Coronary artery (tissue), 2 donors: ENCODE data around the gene C4A.

Source experiments
- DNase-seq: peaks from one replicate; pipeline ENCODE4 v3.0.0-alpha.2; 2017; ENCODE audit warnings: low spot score
- H3K27ac ChIP-seq, 2 donors: fragments of 200-600 bp; sonication (generic); one replicate each; pipeline ENCODE4 v1.5.1; 2016 to 2019
- H3K4me3 ChIP-seq: fragments of 200-600 bp; sonication (generic); 2 replicates; pipeline ENCODE4 v1.5.1; 2016; ENCODE audit warnings: mild to moderate bottlenecking, moderate library complexity
- TF ChIP-seq, protein P1 (sequence below): fragments of 200-600 bp; sonication (generic); IDR thresholded peaks from one replicate; pipeline ENCODE4 v1.5.1; 2019; ENCODE audit warnings: antibody characterized with exemption

Gene C4A

DNA sequence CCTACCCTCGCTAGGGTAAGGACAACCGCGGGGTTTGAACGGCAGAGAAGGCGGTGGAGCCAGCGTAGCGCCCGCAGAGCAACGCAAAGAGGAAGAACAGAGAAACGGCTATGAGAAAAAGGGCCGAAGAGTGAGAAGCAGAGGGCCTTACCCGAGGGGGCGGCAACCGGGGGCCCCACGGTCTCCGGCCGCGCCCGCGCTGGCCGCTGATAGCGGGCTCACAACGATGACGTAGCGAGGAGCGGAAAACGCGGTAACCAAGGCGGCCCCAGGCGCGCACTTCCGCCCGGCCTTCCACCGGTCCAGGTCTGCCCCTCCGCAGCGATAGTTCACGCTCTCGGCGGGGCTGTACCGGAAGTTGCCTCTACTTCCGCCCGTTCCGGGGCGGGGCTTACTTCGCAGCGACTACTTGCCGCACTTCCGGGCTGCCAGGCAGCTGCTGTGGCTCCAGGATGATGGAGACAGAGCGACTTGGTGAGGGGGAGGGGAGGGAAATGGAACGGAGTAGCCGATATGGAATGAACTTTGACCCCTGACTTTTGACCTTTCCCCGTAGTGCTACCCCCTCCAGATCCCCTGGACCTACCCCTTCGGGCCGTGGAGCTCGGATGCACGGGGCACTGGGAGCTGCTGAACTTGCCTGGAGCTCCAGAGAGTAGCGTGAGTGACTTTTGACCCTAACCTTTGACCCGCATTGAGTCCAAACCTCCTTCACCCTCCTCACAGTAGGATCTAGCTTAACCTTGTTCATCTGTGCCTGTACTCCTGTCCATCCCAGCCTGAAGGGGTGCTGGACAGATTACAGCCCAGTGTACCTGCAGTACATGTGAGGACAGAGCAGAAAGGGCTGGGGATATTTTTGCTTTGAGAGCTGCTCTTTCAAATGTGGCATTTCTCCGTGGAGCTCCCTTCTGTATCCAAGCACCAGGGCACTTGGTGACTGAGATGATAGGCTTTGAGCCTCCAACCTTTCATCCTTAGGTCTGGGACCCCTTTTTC is 22.8 kb upstream of the C4A start, which contains the start of the genes NELFE and SKIC2:
TSS of gene NELFE (minus strand) at position 231 of the 999 bp plus-strand sequence. CDS start 525 bp downstream, outside the sequence.
TSS of gene SKIC2 (plus strand) at position 435 of the 999 bp plus-strand sequence. CDS start at position 453, 18 bp downstream.
- DNase-seq = peak; percentile 99
- Histone ChIP-seq H3K4me3 (peak within 1 kb of the TSS; percentile 87), H3K27ac (peak within 1 kb of the TSS; percentile 89 to 93)
- TF ChIP-seq, protein P1, sequence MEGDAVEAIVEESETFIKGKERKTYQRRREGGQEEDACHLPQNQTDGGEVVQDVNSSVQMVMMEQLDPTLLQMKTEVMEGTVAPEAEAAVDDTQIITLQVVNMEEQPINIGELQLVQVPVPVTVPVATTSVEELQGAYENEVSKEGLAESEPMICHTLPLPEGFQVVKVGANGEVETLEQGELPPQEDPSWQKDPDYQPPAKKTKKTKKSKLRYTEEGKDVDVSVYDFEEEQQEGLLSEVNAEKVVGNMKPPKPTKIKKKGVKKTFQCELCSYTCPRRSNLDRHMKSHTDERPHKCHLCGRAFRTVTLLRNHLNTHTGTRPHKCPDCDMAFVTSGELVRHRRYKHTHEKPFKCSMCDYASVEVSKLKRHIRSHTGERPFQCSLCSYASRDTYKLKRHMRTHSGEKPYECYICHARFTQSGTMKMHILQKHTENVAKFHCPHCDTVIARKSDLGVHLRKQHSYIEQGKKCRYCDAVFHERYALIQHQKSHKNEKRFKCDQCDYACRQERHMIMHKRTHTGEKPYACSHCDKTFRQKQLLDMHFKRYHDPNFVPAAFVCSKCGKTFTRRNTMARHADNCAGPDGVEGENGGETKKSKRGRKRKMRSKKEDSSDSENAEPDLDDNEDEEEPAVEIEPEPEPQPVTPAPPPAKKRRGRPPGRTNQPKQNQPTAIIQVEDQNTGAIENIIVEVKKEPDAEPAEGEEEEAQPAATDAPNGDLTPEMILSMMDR = no peak

DNA sequence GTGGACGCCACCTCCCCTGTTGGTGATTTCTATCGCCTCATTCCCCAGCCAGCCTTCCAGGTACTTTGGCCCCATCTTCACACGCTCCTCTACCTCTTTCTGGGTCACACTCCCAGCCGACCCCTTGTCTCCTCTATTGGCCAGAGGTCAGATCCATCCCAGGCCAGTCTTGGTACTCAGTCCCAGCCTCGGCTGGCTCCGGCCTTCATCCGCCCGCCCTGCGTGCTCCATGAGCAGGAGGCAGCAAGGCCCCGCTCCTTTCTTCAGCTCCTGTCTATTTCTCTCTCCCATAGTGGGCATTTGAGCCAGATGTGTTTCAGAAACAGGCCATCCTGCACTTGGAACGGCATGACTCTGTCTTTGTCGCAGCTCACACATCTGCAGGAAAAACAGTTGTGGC is 20.2 kb upstream of the C4A start:
- Histone ChIP-seq H3K27ac (no peak overlapping the region), H3K4me3 (no peak overlapping the region)
- no peak for DNase-seq
- TF ChIP-seq, protein P1 = no peak

DNA sequence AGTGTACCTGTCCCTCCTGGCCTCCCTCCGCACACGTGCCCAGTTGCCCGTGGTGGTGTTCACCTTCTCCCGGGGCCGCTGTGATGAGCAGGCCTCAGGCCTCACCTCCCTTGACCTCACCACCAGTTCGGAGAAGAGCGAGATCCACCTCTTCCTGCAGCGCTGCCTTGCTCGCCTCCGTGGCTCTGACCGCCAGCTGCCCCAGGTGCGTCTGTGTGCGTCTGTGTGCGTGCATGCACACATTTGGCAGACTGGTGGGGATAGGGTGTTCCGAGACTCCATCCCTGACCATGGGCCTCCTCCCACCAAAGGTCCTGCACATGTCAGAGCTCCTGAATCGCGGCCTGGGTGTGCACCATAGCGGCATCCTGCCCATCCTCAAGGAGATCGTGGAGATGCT is 17.9 kb upstream of the C4A start:
- TF ChIP-seq, protein P1 = no peak
- Histone ChIP-seq H3K4me3 (no peak overlapping the region), H3K27ac (no peak overlapping the region)
- DNase-seq = no peak

DNA sequence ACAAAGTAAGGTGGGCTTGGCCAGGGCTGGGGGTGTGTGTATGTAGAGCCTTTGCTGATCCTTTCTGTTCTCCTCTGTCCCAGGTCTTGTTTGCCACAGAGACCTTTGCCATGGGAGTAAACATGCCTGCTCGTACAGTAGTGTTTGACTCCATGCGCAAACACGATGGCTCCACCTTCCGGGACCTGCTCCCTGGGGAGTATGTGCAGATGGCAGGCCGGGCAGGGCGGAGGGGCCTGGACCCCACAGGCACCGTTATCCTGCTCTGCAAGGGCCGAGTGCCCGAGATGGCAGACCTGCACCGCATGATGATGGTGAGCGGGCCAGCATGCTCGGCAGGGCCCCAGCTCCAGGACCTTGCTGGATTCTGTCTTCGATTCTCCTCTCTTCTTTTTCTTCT is 16.2 kb upstream of the C4A start:
- no peak for DNase-seq
- no peak overlapping the region for H3K4me3 ChIP-seq
- no peak overlapping the region for H3K27ac ChIP-seq
- TF ChIP-seq, protein P1 = no peak

DNA sequence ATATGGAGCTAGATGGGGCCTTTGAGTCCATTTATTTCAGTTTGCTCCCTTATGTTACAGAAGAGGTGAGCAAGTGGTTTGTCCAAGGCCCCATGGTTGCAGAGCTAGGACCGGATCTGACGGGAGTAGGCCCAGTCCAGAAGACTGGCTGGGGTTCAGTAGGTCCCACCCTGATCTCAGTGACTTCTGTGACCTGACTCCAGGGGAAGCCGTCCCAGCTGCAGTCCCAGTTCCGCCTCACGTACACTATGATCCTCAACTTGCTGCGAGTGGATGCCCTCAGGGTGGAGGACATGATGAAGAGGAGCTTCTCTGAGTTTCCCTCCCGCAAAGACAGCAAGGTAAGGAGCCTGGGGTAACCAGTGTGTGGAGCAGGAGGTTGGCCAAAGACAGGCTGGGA is 15.4 kb upstream of the C4A start:
- TF ChIP-seq, protein P1 = no peak
- DNase-seq = no peak
- no peak overlapping the region for H3K4me3 ChIP-seq
- no peak overlapping the region for H3K27ac ChIP-seq

DNA sequence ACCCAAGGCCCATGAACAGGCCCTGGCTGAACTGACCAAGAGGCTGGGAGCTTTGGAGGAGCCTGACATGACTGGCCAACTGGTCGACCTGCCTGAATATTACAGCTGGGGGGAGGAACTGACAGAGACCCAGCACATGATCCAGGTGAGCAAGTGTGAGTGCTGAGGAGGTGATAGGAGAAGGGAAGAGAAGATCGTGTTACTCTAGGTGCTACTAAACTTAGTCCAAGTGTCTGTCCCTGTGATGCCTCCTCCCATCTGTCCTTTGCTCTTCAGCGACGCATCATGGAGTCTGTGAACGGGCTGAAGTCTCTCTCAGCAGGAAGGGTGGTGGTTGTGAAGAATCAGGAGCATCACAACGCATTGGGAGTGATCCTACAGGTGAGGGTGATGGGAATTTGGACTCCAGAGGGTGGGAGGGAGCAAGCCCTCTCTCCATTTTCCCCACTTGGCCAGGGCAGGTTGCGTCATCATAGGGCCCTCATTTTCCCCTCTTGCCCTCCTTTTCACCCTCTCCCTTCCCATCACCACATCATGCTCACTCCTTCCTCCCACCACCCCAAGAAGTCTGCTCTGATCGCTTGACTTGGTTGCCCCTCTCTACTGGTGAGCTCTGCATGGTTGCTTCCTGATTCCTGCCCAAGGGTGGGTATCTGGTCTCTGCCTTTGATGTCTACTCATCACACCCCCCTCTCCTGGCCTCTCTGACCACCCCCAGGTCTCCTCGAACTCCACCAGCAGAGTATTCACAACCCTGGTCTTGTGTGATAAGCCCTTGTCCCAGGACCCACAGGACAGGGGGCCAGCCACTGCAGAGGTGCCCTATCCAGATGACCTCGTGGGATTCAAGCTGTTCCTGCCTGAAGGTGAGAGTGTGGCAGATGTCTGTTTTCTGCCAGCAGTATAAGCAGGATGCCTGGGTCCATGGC is 14.6 kb upstream of the C4A start:
- no peak overlapping the region for H3K4me3 ChIP-seq
- no peak for DNase-seq
- no peak overlapping the region for H3K27ac ChIP-seq
- TF ChIP-seq, protein P1 = no peak
